ENCODE measurements around the gene GAMT. TPM values are rescaled to one million over a fixed set of nuclear protein-coding genes. Genes with fewer than 3 reads are reported as not detected.

The GAMT gene
- polyA plus RNA-seq, 4 donors: 24.4 to 44.5 (median 40.2) TPM

- DNase-seq (ENCODE audit: low read depth in 4 of 4, low spot score in 2 of 4): no peak
These were observed 48.2 kb downstream of the GAMT start for GRCh38 chr19:1353144-1353543.

GRCh38 chr19:1351381-1351851 is 49.9 kb downstream of the GAMT start:
- no peak for DNase-seq (ENCODE audit: low read depth in 4 of 4, low spot score in 2 of 4)

- no peak for DNase-seq (ENCODE audit: low read depth in 4 of 4, low spot score in 2 of 4)
These were observed 50.5 kb downstream of the GAMT start for GRCh38 chr19:1350867-1351266.

GRCh38 chr19:1349211-1349610 is 52.1 kb downstream of the GAMT start:
- no peak for DNase-seq (ENCODE audit: low read depth in 4 of 4, low spot score in 2 of 4)

Other genes starting within 250 kb of the GAMT start
- gene SBNO2, start 227.3 kb downstream of the GAMT start, polyA plus RNA-seq (ENCODE audit: insufficient read length in 4 of 4): 10 to 100 TPM; 15.2 to 22.8 (median 20.1) TPM
- 10 to 100 TPM; 59.1 to 64.4 (median 61.9) TPM for gene STK11, start 195.8 kb downstream of the GAMT start, polyA plus RNA-seq (ENCODE audit: insufficient read length in 4 of 4)
- gene CBARP, start 163.5 kb downstream of the GAMT start, polyA plus RNA-seq (ENCODE audit: insufficient read length in 4 of 4): 1 to 10 TPM; 1.1 to 5.9 (median 3.5) TPM
- 100 to 1,000 TPM in 3 of 4 donors, 10 to 100 TPM in 1; 83.4 to 185 (median 127) TPM for gene ATP5F1D, start 159.8 kb downstream of the GAMT start, polyA plus RNA-seq (ENCODE audit: insufficient read length in 4 of 4)
- 10 to 100 TPM; 39.9 to 83.0 (median 65.7) TPM for gene MIDN, start 153.0 kb downstream of the GAMT start, polyA plus RNA-seq (ENCODE audit: insufficient read length in 4 of 4)
- gene CIRBP, start 132.2 kb downstream of the GAMT start, polyA plus RNA-seq (ENCODE audit: insufficient read length in 4 of 4): 1,000 to 10,000 TPM in 1 of 4 donors, 100 to 1,000 TPM in 3; 787 to 1,013 (median 826) TPM
- gene FAM174C, start 126.0 kb downstream of the GAMT start, polyA plus RNA-seq (ENCODE audit: insufficient read length in 4 of 4): 10 to 100 TPM; 13.3 to 30.9 (median 26.1) TPM
- 1 to 10 TPM; 1.8 to 5.8 (median 4.3) TPM for gene EFNA2, start 115.7 kb downstream of the GAMT start, polyA plus RNA-seq (ENCODE audit: insufficient read length in 4 of 4)
- 10 to 100 TPM; 43.6 to 99.1 (median 85.1) TPM for gene NDUFS7, start 17.6 kb downstream of the GAMT start, polyA plus RNA-seq (ENCODE audit: insufficient read length in 4 of 4)
- gene DAZAP1, start 6.0 kb upstream of the GAMT start, polyA plus RNA-seq (ENCODE audit: insufficient read length in 4 of 4): 100 to 1,000 TPM in 2 of 4 donors, 10 to 100 TPM in 2; 67.1 to 110 (median 95.0) TPM
- gene RPS15, start 36.9 kb upstream of the GAMT start, polyA plus RNA-seq (ENCODE audit: insufficient read length in 4 of 4): 1,000 to 10,000 TPM in 1 of 4 donors, 100 to 1,000 TPM in 3; 623 to 1,048 (median 767) TPM
- gene APC2, start 48.6 kb upstream of the GAMT start, polyA plus RNA-seq (ENCODE audit: insufficient read length in 4 of 4): 1 to 10 TPM; 1.1 to 2.0 (median 1.8) TPM
- gene C19orf25, start 77.7 kb upstream of the GAMT start, polyA plus RNA-seq (ENCODE audit: insufficient read length in 4 of 4): 10 to 100 TPM; 17.1 to 38.3 (median 33.1) TPM
- 10 to 100 TPM in 1 of 4 donors, 1 to 10 TPM in 3; 3.5 to 11.6 (median 7.4) TPM for gene PCSK4, start 88.8 kb upstream of the GAMT start, polyA plus RNA-seq (ENCODE audit: insufficient read length in 4 of 4)
- 10 to 100 TPM; 12.5 to 24.8 (median 18.2) TPM for gene REEP6, start 89.6 kb upstream of the GAMT start, polyA plus RNA-seq (ENCODE audit: insufficient read length in 4 of 4)
- gene ADAMTSL5, start 111.5 kb upstream of the GAMT start, polyA plus RNA-seq (ENCODE audit: insufficient read length in 4 of 4): 1 to 10 TPM in 1 of 4 donors, under 1 TPM in 3; 0.23 to 1.2 (median 0.92) TPM
- under 1 TPM; 0.06 to 0.46 (median 0.43) TPM for gene PLK5, start 122.5 kb upstream of the GAMT start, polyA plus RNA-seq (ENCODE audit: insufficient read length in 4 of 4)
- gene MEX3D, start 166.8 kb upstream of the GAMT start, polyA plus RNA-seq (ENCODE audit: insufficient read length in 4 of 4): 10 to 100 TPM; 17.8 to 45.1 (median 32.6) TPM
- 10 to 100 TPM; 43.4 to 85.4 (median 75.7) TPM for gene MBD3, start 191.3 kb upstream of the GAMT start, polyA plus RNA-seq (ENCODE audit: insufficient read length in 4 of 4)
- gene UQCR11, start 203.9 kb upstream of the GAMT start, polyA plus RNA-seq (ENCODE audit: insufficient read length in 4 of 4): 100 to 1,000 TPM in 3 of 4 donors, 10 to 100 TPM in 1; 98.3 to 185 (median 125) TPM